ENCODE data around the gene PRPF19. TPM values are rescaled to one million over a fixed set of nuclear protein-coding genes. Genes with fewer than 3 reads are reported as not detected.

Gene PRPF19
- total and polyA plus RNA-seq, 2 of the 13 experiments (the other 11 are each of a cell fraction or from before 2014, with no cell fraction given), result 27.4 to 91.1 TPM

DNA sequence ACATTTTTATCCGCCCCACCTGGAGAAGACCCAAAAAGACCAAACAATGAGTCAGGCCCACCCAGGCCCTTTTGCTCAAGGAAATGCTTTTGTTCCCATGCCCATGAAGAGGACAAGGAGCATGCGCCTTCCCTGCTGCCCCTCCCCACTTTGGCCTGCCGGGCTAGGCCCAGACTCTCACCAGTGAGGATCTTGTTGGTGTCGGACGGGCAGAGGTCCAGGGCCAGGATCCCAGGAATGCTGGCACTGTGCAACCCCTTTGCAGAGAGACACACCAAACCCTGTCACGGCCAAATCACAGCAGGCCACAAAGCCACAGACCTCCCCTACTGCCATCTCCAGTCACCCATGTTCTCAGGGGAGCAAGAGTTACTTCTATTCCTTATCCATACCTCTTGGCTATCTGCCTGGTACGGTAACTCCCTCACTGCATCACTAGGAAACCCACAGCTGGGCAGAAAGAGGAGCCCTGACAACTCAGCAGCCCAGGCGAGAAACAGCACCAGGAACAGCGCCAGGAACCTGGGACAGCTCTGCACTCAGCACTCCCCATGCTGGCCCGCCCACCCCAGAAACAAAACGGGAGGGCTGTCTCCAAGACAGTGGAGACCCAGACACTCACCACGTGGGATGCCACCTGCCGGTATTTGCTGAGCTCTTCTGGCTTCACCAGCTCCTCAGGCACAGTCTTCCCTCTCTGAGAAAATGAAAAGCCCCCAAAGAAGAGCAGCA, 5.5 kb downstream of the PRPF19 start:
- ATAC-seq (no peak), DNase-seq (ENCODE audit: low spot score) (no peak), FAIRE-seq (no peak)
- POLR2A ChIA-PET, result no interaction called here
- intact Hi-C loops (cut with micrococcal nuclease; ENCODE audit: unreplicated experiment), result no loop called here
- H3K27ac ChIP-seq (ENCODE audit: extremely low read length, insufficient read depth, low read length), result no peak overlapping the region
- H3K27me3 ChIP-seq (ENCODE audit: control insufficient read depth in 1 of 2, insufficient read depth in 2 of 2, low read length in 2 of 2), result no peaks in the 10 kb centered on the region
- peaks cover 38 to 73% of the 10 kb centered on the region in 2 experiments for H3K36me3 ChIP-seq (replicated peaks in 1 of 2; ENCODE audit: control insufficient read depth in 1 of 2, insufficient read depth in 2 of 2, low read length in 2 of 2)
- H3K9me3 ChIP-seq (ENCODE audit: low read length), result no peaks in the 10 kb centered on the region
- peaks cover 17% of the 10 kb centered on the region for H4K20me1 ChIP-seq (ENCODE audit: insufficient read depth, low read length)
- peaks cover 32% of the 10 kb centered on the region for H3K79me2 ChIP-seq (ENCODE audit: insufficient read depth, low read length)
- H3K4me3 ChIP-seq (replicated peaks in 1 of 3; ENCODE audit: insufficient read depth in 1 of 3, low read depth in 2 of 3, low read length in 3 of 3), result no peak overlapping the region
- no TSS peak for BruUV-seq (replicated peaks)
- H3K9ac ChIP-seq (ENCODE audit: insufficient read depth, low read depth, low read length), result no peak overlapping the region
- peaks cover 18% of the 10 kb centered on the region for H3K4me1 ChIP-seq (ENCODE audit: insufficient read depth, low read length)
- no peak overlapping the region for H2AFZ ChIP-seq (ENCODE audit: low read length)
- in situ Hi-C loops (cut with HindIII; ENCODE audit: extremely low pct_ligation_motif_present, low pct_unique_long_range_greater_than_20kb), result no loop called here
- 95% methylated on average over 11 of the region's 13 CpGs for WGBS (ENCODE audit: low lambda C conversion rate)
- TF ChIP-seq RARA (CRISPR knock-in tag; IDR thresholded peaks at IDR 0.05) (no peak), ZSCAN25 (CRISPR knock-in tag; IDR thresholded peaks at IDR 0.05) (no peak), ZFP90 (CRISPR knock-in tag; IDR thresholded peaks at IDR 0.05; ENCODE audit: borderline replicate concordance) (no peak), ZNF670 (CRISPR knock-in tag; IDR thresholded peaks at IDR 0.05; ENCODE audit: borderline replicate concordance) (no peak), SMAD3 (CRISPR knock-in tag; IDR thresholded peaks at IDR 0.05) (no peak), ZNF510 (CRISPR knock-in tag; IDR thresholded peaks at IDR 0.05; ENCODE audit: low read depth) (no peak), ZNF30 (CRISPR knock-in tag; IDR thresholded peaks at IDR 0.05) (no peak), ZNF557 (CRISPR knock-in tag; IDR thresholded peaks at IDR 0.05) (no peak), ZMYM3 (CRISPR knock-in tag; IDR thresholded peaks at IDR 0.05) (no peak), DR1 (CRISPR knock-in tag; IDR thresholded peaks at IDR 0.05) (no peak), ZNF10 (CRISPR knock-in tag; IDR thresholded peaks at IDR 0.05; ENCODE audit: borderline replicate concordance, low read depth) (no peak), KAT7 (CRISPR knock-in tag; IDR thresholded peaks at IDR 0.05; ENCODE audit: borderline replicate concordance) (no peak), ZNF264 (CRISPR knock-in tag; IDR thresholded peaks at IDR 0.05) (no peak), SRF (IDR thresholded peaks at IDR 0.05; ENCODE audit: low read depth, low read length) (no peak)
- TF ChIP-seq, protein P1, sequence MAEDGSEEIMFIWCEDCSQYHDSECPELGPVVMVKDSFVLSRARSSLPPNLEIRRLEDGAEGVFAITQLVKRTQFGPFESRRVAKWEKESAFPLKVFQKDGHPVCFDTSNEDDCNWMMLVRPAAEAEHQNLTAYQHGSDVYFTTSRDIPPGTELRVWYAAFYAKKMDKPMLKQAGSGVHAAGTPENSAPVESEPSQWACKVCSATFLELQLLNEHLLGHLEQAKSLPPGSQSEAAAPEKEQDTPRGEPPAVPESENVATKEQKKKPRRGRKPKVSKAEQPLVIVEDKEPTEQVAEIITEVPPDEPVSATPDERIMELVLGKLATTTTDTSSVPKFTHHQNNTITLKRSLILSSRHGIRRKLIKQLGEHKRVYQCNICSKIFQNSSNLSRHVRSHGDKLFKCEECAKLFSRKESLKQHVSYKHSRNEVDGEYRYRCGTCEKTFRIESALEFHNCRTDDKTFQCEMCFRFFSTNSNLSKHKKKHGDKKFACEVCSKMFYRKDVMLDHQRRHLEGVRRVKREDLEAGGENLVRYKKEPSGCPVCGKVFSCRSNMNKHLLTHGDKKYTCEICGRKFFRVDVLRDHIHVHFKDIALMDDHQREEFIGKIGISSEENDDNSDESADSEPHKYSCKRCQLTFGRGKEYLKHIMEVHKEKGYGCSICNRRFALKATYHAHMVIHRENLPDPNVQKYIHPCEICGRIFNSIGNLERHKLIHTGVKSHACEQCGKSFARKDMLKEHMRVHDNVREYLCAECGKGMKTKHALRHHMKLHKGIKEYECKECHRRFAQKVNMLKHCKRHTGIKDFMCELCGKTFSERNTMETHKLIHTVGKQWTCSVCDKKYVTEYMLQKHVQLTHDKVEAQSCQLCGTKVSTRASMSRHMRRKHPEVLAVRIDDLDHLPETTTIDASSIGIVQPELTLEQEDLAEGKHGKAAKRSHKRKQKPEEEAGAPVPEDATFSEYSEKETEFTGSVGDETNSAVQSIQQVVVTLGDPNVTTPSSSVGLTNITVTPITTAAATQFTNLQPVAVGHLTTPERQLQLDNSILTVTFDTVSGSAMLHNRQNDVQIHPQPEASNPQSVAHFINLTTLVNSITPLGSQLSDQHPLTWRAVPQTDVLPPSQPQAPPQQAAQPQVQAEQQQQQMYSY (CRISPR knock-in tag; IDR thresholded peaks at IDR 0.05), result no peak
- TF ChIP-seq, protein P2, sequence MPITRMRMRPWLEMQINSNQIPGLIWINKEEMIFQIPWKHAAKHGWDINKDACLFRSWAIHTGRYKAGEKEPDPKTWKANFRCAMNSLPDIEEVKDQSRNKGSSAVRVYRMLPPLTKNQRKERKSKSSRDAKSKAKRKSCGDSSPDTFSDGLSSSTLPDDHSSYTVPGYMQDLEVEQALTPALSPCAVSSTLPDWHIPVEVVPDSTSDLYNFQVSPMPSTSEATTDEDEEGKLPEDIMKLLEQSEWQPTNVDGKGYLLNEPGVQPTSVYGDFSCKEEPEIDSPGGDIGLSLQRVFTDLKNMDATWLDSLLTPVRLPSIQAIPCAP (CRISPR knock-in tag; IDR thresholded peaks at IDR 0.05; ENCODE audit: low read depth), result no peak
- H3K4me2 ChIP-seq (ENCODE audit: low read depth, low read length), result no peak overlapping the region
- CTCF ChIA-PET (ENCODE audit: low intra/inter-chr PET ratio, low total read pairs), result interaction anchor here (2.9 kb wide), 1 partner anchor 70 kb away, joined by 20 read pairs; no protein-coding TSS in a partner anchor

Data from HepG2 (cell line).